HG02943 (cell line): ENCODE results near the gene HSPH1.
"Not testable (repeated sequence)": the region's sequence is repeated elsewhere in the genome, so short reads cannot be mapped to it uniquely, and the experiment has no call there.

ENCODE experiments used
- ATAC-seq: cut with Tn5 transposase; IDR thresholded peaks from one replicate; pipeline ENCODE4 v1.9.1; 2021; ENCODE audit warnings: mild to moderate bottlenecking, low read depth, moderate library complexity; ENCODE audit not compliant: unreplicated experiment

Gene HSPH1

DNA sequence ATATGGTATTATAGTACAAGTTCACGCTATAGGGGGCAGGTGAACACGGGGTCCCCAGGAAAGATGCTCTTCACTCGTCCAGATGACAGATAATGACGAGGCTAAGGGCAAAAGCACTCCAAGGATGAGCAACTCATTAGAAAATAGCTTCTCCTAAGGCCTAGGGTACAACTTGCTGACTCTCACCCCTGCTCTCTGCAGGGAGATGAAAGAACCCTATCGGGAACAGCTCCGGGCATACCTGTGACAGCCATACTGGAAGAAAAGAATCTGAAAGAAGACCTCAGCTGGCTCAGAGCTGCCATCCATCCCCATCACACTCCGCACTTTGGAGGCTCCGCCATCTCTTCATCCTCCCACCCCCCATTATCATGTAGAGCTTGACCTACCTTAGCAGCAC lies 17.5 kb upstream of the HSPH1 start:
- ATAC-seq = no peak

- ATAC-seq = not testable (repeated sequence)
Observed at GRCh38 chr13:31177813-31178495, 16.2 kb upstream of the HSPH1 start.

- ATAC-seq = no peak
Observed at GRCh38 chr13:31175847-31176532, 14.3 kb upstream of the HSPH1 start.

DNA sequence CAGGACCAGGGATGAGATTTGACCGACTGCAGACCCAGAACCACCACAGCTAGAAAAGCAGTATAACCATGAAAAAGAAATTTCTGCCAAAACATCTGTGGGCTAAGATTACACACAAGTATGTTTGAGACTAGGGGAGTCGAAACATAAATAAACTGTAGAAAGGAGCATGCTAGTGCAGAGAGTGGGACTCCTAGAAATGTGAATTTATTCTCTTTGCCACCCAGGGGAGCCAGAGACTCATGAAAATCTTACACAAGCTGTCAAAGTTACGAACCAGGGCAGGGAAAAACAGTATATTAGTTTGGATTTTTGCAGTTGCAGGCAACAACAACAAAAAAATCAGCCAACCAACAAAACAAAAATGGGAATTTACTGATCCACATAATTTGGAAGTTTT lies 12.3 kb upstream of the HSPH1 start:
- no peak for ATAC-seq

DNA sequence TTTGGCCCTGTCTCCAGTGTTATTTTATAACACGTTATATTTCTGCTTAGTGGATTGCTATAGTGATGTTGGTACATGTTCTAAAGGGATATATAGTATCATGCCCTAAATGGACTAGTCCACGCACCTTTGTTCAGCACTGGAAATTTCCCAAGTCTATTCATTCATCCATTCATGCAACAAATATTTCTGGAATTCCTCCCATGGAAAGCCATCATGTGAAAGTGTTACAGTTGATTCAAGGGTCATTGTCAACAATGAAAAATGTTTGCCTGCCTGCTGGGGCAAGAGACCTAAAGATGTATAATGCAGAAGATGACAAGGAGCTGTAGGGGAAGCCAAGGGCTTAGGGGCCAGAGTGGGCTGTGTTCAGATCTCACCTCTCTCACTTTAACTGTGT lies 10.8 kb upstream of the HSPH1 start:
- ATAC-seq = no peak

DNA sequence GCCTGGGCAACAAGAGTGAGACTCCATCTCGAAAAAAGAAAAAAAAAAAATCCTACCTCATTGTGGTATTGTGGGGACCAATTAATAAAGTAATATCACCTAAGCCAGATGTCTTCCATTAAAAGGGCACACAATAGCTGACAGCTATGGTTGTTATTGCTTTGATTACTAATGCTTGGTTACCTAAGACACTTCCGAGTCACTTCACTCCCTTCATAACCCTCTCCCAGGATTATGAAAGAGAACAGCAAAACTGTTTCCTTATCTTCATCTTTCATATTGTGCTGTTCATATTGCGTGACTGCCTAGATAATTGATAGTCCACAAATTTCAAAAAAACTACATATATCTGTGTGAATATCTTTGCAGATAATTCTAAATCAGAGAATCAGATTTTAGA lies 10.3 kb upstream of the HSPH1 start:
- ATAC-seq = no peak

DNA sequence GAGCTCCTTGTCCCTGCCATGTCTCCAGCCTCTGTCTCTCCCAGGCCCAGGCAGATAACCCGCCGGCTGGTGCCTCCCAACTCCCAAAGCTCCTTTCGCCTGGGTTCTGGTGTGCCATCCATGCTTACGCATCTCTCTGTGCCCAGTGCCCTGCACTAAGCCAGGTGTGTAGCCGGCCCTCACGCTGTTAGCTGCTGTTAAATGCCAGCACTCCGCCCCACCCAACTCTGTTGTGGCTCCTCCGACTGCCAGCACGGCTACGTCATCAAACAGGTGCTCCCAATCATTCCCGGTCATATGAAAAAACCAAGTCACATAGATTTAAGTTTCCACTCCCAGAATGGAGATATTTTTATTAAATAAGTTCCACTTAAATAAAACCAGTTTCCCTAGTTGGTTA lies 7.0 kb upstream of the HSPH1 start:
- no peak for ATAC-seq

DNA sequence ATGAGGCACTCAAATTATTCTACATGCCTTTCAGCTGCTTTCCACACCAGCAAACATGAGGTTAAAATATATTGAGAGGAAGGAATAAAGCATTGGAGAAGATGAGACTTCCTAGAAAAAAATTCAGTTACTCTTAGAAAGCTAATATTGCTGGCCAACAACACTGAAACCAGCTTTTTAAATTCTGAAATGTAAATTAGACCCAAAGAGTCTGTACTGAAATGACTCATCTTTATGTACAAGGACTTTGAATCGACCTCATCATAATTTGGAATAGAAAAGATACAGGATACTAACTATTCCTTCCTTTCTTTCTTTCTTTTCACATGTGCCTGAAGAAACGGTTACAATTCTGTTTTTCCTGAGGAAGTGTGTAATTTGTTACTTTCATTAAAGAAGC lies 6.5 kb upstream of the HSPH1 start:
- ATAC-seq = peak; percentile 51

- ATAC-seq = no peak
Observed at GRCh38 chr13:31167490-31167889, 5.8 kb upstream of the HSPH1 start.

GRCh38 chr13:31166591-31166990 lies 4.9 kb upstream of the HSPH1 start:
- no peak for ATAC-seq

DNA sequence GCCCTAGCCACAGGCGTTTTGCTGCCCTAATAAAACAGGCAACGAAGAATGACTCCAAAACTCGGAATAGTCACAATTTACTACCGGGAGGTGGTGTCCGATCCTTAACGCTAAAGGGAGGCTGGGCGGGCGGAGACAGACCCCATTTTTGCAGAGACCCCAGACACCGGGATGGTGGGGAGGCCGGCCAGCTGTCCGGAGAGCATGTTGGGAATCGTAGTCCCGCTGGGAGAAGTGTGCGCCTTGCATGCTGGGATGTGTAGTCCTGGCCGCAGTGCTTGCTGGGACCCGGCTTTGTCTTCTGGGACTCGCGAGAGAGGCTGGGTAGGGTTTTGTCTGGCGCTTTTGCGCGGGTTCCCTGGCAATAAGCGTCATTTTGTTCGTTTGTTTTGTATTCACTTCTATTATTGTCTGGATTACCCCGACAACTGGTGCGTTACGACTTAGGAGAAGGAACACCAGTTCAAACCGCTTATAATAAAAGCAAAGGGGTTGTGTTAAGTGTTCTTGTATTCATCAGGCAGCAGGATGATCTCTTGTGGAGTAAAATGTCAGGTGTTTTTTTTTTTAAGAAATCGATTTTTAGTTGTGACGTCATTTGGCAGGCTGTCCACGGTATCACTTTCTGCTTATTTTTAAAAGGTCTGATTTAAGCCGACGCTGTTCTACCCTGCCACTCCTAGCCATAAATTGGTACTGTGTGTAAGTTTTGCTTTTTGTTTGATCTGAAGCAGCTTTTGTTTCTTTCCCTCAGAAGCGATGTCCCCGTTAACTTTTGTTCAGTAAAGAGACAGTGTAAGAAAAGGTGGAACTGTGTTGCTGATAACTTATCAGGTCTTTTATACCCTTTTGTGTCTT lies 676 bp upstream of the HSPH1 start:
- peak; percentile 87 for ATAC-seq

DNA sequence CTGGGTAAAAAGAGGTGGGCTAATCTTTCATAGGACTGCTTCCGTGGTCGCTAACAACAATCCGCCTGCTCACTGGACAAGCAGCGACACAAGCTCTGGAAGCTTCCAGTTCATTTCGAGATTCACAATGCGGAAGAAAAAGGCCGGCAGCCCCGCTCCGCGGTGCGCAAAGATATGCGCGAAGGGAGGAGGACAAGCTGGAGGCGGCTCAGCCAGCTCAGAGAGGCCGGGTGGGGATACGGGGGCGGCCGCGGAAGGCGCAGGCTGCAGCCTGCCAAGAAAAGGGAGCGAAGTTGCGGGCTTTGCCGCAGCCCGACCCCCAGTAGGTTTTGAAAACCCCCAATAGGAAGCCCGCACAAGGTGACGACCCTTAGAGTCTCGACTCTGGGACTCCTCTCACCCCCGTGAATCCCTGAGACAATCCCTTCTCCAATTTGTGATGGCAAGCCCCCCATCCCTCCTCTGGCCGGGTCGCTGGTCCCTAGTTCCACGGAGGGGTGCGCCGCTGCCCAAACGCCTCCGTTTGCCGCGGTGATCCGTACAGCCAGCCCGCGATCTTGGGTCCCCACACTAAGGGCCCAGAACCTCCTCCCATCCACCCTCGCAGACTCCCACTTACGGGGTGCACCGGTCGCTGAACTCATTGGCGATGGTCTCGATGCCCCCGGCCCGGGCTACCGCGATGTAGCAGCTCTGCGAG lies 697 bp downstream of the HSPH1 start:
- peak; percentile 5 for ATAC-seq

DNA sequence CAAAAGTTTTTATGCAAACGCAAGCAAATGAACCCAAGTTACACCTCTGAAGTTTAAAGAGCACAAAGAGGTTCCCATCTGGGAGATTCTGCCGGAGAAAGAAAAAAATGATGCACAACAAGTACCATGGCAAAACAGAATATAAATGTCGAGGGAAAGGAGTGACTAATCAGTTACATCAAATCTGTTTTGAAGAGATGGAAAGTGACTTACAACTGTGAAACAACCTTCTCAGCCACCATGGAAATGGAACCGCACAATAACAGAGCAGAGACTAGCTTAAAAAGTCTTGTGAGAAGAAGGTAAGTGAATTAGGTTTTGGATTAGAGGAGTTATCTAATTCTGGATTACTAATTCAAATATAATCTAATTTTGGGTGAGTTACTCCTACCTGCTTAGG lies 2.4 kb downstream of the HSPH1 start:
- ATAC-seq = no peak

DNA sequence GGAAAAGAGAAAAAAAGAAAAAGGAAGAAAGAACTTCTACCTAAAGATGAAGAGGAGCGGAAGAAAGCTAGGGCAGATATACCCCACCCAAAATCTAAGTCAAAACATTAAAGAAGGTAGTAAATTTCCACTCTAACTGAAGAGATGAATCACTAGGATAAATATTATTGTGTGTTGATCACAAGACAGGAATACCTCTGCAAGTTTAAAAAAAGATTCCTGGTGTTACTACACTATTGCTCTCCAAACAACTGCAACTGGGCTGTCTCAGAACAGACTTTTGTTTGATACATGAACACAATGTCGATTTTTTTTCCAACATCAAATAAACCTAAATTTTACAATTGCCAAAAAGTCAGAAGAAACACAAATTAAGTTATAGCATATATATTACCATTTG lies 6.8 kb downstream of the HSPH1 start:
- no peak for ATAC-seq

GRCh38 chr13:31151837-31152236 lies 9.9 kb downstream of the HSPH1 start:
- no peak for ATAC-seq

GRCh38 chr13:31150315-31150985 lies 11.3 kb downstream of the HSPH1 start:
- ATAC-seq = no peak

- no peak for ATAC-seq
Observed at GRCh38 chr13:31149604-31150003, 12.1 kb downstream of the HSPH1 start.

DNA sequence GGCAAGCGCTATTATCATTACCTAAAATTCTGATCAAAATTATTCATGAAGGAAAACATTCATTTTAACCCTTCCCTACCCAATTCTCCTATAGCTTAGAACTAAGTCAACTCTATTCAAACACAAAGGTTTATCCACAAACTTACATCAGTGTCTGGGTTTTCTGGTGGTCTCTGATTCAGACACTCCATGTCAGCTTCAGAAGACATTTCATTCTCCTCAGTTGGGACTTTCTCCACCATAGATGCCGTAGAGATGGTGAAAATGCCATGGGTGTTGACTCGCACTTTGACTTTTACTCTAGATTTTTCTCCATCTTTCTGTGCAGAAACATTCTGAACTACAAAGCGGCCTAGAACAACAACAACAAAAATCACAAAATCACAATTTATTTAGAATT lies 16.3 kb downstream of the HSPH1 start:
- no peak for ATAC-seq

DNA sequence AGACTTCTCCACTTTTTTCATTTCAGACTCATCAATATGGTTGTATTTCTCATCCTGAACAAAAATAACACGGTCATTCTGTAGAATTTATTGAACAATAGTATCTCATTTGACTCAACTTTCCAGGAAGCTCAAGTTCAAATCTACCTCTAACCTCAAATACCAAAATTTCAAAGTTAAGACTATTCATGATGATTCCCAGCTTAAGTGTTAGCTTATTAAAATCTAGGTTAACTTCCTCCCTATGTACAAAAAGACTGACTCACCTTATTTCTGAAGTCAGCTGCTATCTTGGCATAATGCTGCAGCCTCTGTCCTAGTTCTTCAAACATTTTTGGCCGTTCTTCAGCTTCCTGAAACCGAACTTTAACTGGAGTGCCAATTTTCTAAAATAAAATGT lies 23.2 kb downstream of the HSPH1 start:
- no peak for ATAC-seq

GRCh38 chr13:31136724-31137123 lies 25.0 kb downstream of the HSPH1 start:
- no peak for ATAC-seq
